ENCODE measurements around the gene POTEF.
"Not testable (repeated sequence)": the region's sequence is repeated elsewhere in the genome, so short reads cannot be mapped to it uniquely, and the experiment has no call there.

The POTEF gene

DNA sequence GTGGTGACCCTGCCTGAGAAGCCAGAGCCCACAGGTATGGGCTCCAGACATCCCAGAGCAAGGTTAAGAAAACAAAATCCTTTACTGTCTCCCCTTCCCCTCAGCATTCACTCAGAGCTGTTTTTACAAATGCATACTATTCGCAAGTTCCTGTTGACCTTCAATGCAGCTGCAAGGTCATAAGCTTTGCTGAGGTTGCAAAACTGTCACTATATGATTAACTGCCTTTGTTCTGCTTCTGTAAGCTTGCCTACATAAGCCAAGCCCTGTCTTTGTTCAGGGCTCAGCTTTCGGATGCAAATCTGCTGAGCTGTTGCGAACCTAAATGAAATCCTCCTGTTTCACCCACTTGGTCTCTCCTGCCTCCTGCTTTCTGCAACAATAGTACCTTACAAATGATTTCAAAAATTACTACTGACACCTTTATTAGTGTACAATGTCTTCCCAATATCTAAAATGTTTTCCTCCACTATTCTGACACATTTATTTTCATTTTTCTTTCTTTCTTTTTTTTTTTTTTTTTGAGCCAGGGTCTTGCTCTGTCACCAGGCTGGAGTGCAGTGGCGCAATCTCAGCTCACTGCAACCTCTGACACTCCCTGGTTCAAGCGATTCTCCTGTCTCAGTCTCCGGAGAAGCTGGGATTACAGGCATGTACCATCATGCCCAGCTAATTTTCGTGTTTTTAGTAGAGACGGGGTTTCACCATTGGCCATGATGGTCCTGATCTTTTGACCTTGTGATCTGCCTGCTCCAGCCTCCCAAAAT is 26.2 kb downstream of the POTEF start:
- DNase-seq = not testable (repeated sequence)

DNA sequence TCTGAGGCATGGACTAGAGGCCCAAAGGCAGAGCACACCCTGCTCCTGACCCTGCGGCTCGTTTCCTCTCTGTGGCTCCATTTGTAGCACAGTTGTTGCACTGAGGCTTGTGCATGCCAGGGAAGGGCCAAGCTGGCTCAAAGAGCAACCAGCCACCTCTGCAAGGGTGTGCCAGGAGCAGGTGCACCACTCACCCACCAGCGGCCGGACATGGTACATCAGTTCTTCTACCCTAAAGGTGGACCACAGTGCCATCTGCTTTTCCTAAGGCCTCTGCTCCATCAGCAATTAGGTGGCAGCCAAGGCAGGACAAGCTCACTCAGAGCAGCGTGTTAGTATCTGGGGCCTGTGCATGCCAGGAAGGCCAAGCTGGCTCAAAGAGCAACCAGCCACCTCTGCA is 66.4 kb downstream of the POTEF start:
- DNase-seq = not testable (repeated sequence)

DNA sequence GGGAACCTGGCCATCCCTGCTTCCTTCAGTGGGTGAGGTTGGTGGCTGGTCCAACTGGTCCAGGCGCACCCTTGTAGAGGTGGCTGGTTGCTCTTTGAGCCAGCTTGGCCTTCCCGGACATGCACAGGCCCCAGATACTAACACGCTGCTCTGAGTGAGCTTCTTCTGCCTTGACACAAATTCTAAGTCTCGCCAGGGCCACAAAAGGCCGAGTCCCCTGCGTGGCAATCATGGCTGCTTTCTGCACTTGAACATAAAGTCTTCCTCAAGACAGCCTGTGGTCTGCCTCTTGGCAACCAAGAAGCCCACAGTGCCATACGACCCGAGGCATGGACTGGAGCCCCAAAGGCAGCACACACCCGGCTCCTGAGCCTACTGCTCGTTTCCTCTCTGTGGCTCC is 69.0 kb downstream of the POTEF start:
- not testable (repeated sequence) for DNase-seq

DNA sequence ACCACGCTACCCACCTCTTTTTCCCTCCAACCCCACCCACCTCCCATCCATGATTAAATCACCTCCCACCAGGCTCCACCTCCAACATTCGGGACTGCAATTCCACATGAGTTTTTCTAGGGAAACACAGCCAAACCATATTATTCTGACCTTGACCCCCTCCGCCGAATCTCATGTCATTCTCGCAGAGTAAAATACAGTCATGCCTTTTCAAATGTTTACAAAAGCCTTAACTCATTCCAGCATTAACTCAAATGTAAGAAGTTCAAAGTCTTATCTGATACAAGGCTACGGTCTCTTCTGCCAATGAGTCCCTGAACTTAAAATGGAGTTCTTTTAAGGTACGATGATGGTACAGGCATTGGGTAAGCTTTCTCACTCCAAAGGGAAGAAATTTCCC is 72.7 kb downstream of the POTEF start:
- DNase-seq = not testable (repeated sequence)

DNA sequence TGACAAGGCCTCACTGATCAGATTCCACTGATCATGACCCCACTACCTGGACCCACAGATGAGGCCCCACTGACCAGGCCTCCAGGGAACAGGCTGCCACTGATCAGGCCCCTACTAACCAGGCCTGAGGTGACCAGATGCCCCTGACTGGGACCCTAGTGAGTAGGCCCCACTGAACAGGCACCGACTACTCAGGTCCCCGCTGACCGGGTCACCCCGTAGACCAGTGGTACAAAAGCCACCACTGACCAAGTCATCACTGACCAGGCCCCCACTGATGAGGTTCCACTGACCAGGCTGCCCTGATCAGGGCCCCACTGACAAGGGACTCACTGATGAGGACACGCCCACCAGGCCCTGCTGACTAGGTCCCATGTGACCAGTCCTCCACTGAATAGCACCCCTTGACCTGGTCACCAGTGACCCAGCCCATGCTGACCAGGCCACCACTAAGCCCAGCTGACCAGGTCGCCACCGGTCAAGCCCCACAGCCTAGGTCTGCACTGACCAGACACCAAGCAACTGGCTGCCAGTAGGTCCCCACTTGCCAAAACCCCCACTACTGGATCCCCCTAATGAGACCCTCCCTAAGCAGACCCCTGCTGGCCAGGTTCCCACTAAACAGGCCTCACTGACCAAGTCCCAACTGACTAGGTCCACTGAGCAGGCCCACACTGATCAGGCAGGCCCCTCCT is 75.7 kb downstream of the POTEF start:
- DNase-seq = not testable (repeated sequence)

DNA sequence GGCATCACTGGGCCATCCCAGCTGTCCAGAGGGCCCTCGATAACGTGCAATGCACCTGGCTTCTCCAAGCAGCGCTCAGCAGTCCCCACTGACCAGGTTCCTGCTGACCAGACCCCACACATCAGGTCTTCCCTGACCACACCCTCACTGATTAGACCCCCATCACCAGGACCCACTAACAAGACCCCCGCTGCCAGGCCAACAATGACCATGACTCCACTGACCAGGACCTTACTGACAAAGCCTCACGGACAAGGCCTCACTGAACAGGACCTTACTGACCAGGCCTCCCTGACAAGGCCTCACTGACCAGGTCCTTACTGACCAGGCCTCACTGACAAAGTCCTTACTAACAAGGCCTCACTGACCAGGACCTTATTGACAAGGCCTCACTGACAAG is 76.6 kb downstream of the POTEF start:
- not testable (repeated sequence) for DNase-seq

DNA sequence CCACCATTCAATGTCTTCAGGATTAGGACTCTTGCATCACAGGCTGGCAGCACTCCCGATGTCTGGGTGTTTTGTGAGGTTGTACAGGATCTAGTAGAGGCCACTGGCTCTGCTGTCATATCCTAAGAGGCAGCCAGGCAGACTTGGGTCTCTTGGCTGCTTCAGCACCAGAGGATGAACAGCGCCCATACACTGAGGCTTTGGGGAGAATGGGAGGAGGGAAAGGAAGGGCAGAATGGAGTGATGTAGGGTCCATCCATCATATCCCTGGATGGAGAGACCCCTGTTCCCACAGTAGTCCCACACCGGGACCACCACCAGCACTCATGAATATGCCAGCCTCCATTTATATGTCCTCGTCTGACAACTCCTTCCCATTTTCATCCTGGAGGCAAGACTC is 80.6 kb downstream of the POTEF start:
- not testable (repeated sequence) for DNase-seq

DNA sequence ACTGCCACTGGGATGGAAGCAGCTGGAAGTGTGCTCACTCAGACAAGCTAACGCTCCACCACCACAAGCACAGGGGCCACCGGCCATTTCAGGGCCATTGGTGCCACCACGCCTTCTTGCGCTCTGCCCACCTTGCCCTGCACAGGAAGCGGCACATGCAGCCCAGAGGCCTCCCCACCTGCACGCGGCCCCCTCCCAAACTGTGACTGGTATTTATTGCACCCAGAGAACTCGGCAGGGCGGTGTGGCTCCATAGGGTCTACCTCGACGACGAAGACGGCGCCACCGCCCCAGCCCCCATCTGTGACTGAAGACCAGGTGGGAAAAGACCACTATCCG is 90.8 kb downstream of the POTEF start:
- DNase-seq = not testable (repeated sequence)

DNA sequence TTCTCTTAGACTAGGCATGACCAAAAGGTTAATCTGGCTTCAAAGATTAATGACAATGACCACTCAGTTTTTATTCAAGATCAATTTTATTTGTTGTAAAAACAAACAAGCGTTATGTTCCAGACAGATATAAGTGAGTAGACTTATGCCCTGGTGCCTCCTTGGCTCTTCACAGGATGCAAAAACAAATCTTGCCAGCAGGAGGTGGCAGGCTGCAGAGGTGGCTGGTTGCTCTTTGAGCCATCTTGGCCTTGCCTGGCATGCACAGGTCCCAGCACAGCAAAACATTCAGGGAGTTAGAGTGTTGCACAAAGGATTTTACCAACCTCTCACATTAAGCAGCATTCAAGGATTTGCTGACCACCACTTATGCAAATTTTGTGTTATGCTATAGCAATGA is 103.1 kb downstream of the POTEF start:
- DNase-seq = not testable (repeated sequence)
